Effector memory CD4-positive, alpha-beta T cell (primary cell): ENCODE results near the gene RAB11FIP3.
A peak's percentile ranks its signal among the peaks of the same experiment; 100 is the strongest.

ENCODE experiments used
- DNase-seq, 3 donors: peaks; one replicate each; pipeline ENCODE4 v3.0.0-alpha.2; 2020
- H3K27ac ChIP-seq: 2 replicates; pipeline ENCODE4 v1.7.0; 2013; ENCODE audit warnings: mild to moderate bottlenecking, low read length, moderate library complexity; ENCODE audit not compliant: insufficient read depth, poor library complexity, severe bottlenecking
- H3K27me3 ChIP-seq: replicated peaks from 2 replicates; pipeline ENCODE4 v1.7.0; 2013; ENCODE audit warnings: mild to moderate bottlenecking, low read length; ENCODE audit not compliant: insufficient read depth, control insufficient read depth, poor library complexity, severe bottlenecking
- H3K36me3 ChIP-seq: 2 replicates; pipeline ENCODE4 v1.7.0; 2013; ENCODE audit warnings: mild to moderate bottlenecking, low read length, moderate library complexity; ENCODE audit not compliant: control insufficient read depth, insufficient read depth
- H3K4me1 ChIP-seq: 2 replicates; pipeline ENCODE4 v1.7.0; 2013; ENCODE audit warnings: low read length, mild to moderate bottlenecking; ENCODE audit not compliant: control insufficient read depth, insufficient read depth, poor library complexity, severe bottlenecking
- H3K4me3 ChIP-seq: 2 replicates; pipeline ENCODE4 v1.7.0; 2013; ENCODE audit warnings: low read length, low read depth, mild to moderate bottlenecking; ENCODE audit not compliant: insufficient read depth, poor library complexity, severe bottlenecking
- H3K9me3 ChIP-seq: 2 replicates; pipeline ENCODE4 v1.7.0; 2013; ENCODE audit warnings: mild to moderate bottlenecking, low read length, moderate library complexity; ENCODE audit not compliant: control insufficient read depth

Gene RAB11FIP3

DNA sequence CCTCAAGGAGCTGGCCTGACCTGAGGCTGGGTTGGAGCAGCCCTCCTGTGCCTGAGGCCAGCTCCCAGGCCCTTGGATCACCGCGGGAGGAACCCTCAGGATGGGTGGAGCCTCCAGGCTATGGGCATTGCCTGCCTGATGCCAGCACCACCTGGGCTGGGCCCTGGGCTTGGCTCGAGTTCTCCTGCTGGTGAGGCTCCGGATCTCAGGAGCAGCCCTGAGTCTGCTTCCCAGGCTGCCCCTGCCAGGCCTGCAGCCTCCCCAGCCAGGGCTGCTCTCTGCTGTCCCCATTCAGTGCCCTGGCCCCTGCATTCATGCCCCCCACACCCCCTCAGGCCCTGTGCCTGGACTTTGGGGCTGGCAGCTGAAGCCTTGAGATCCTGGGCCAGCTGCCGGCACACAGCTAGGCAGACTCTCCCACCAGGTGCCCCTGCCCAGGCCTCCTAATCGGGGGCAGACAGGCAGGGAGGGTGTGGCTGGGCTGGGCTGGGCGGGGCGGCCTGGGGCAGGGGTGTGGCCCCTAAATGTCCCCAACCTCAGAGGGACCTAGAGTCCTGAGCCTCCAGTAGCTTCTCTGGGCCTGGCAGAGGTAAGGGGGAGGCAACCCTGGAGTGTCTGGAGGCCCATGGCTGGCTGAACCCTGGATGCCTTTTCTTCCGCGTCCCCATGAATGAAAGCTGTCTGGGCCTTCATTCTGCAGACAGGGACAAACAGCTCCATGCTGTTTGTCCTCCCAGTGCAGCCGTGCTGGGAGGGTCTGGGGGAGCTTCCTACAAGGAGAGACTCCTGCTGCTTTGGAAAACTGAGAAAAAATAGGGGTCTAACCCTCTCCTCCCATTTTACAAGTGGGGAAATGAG, 143.2 kb downstream of the RAB11FIP3 start:
- no peaks in the 10 kb centered on the region for H3K9me3 ChIP-seq
- no peaks in the 10 kb centered on the region for H3K36me3 ChIP-seq
- H3K27ac ChIP-seq, result peak overlapping the region; percentile 71
- DNase-seq, result no peak
- H3K4me1 ChIP-seq, result peaks cover 38% of the 10 kb centered on the region
- no peaks in the 10 kb centered on the region for H3K27me3 ChIP-seq
- peak overlapping the region; percentile 64 for H3K4me3 ChIP-seq

DNA sequence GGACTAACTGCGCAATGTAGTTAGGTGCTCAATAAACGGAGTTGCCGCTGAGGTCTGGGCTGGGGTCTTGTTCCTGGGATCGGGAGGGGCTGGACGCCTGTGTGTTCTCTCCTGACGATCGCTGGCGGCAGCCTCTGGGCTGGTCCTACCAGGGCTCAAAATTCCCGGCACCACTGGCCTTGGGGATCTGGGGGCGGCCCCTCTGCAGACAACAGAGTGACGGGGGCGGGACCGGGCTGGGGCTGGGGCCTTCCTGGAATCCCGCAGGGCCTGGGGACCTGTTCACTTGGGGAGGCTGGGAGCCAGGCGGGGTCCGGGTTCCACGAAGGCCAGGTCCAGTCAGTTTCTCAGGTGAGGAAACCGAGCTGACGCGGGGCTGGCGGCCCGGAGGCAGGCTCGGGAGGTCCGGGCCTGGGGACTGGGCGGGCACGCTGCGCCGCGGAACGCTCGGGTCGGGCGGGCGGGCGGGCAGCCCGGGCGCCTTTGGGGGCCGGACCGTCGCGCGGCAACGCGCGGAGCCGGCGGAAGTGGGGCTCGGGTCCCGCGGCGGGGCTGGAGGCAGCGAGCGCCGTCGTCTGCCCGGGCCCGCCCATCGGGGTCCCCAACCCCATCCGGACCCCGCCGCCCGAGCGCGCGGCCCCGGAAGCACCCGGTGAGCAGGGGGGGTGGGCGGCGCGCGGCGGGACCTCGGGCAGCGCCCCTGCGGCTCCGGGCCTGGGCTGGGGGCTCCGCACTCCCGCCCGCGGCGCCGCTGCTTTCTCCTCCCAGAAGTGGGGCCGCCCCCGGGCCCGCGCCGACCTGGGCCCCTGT, 144.2 kb downstream of the RAB11FIP3 start, which contains the start of gene PIGQ:
PIGQ (plus strand) TSS at position 524 of the 810 bp plus-strand sequence. CDS start 4,107 bp downstream, outside the sequence.
- peak; percentile 38 to 51 (median 49) for DNase-seq
- H3K4me1 ChIP-seq, result peaks cover 38% of the 10 kb centered on the region
- no peaks in the 10 kb centered on the region for H3K27me3 ChIP-seq
- peaks cover 5% of the 10 kb centered on the region for H3K36me3 ChIP-seq
- H3K27ac ChIP-seq, result peak within 1 kb of the TSS; percentile 71
- no peaks in the 10 kb centered on the region for H3K9me3 ChIP-seq
- peak within 1 kb of the TSS; percentile 78 for H3K4me3 ChIP-seq
